HG03442 (cell line): Measurements from ENCODE around the gene EBP.
"Not testable (repeated sequence)": the region's sequence is repeated elsewhere in the genome, so short reads cannot be mapped to it uniquely, and the experiment has no call there.

Experiments
- ATAC-seq: cut with Tn5 transposase; IDR thresholded peaks from one replicate; pipeline ENCODE4 v1.9.1; 2021; ENCODE audit warnings: mild to moderate bottlenecking, moderate library complexity; ENCODE audit not compliant: unreplicated experiment

Gene EBP

GRCh38 chrX:48520976-48521352 is 644 bp upstream of the EBP start:
- no peak for ATAC-seq

- no peak for ATAC-seq
Observed at GRCh38 chrX:48522291-48522690, 683 bp downstream of the EBP start.

- no peak for ATAC-seq
Observed at GRCh38 chrX:48523682-48524081, 2.1 kb downstream of the EBP start.

- ATAC-seq = not testable (repeated sequence)
Observed at GRCh38 chrX:48525853-48526252, 4.2 kb downstream of the EBP start.

GRCh38 chrX:48530736-48531135 is 9.1 kb downstream of the EBP start:
- no peak for ATAC-seq

- ATAC-seq = no peak
Observed at GRCh38 chrX:48531358-48531959, 9.9 kb downstream of the EBP start.

GRCh38 chrX:48532161-48532560 is 10.6 kb downstream of the EBP start:
- no peak for ATAC-seq

GRCh38 chrX:48533165-48533564 is 11.6 kb downstream of the EBP start:
- ATAC-seq = no peak

- ATAC-seq = no peak
Observed at GRCh38 chrX:48538641-48539344, 17.2 kb downstream of the EBP start.

- ATAC-seq = peak; percentile 75
Observed at GRCh38 chrX:48539345-48540027, 17.9 kb downstream of the EBP start, which contains the start of gene TBC1D25. TSS of gene TBC1D25 (plus strand) at chrX:48539714. CDS start at chrX:48539798, 84 bp downstream.

GRCh38 chrX:48540028-48540375 is 18.4 kb downstream of the EBP start:
- ATAC-seq = peak; percentile 34

GRCh38 chrX:48540480-48540879 is 18.9 kb downstream of the EBP start:
- ATAC-seq = no peak

- no peak for ATAC-seq
Observed at GRCh38 chrX:48541140-48541814, 19.7 kb downstream of the EBP start.

- ATAC-seq = no peak
Observed at GRCh38 chrX:48548871-48549270, 27.3 kb downstream of the EBP start.

GRCh38 chrX:48555731-48556325 is 34.2 kb downstream of the EBP start:
- ATAC-seq = not testable (repeated sequence)

GRCh38 chrX:48558271-48558670 is 36.7 kb downstream of the EBP start:
- no peak for ATAC-seq

- ATAC-seq = no peak
Observed at GRCh38 chrX:48559636-48560035, 38.0 kb downstream of the EBP start.

GRCh38 chrX:48560056-48560455 is 38.4 kb downstream of the EBP start:
- ATAC-seq = no peak

GRCh38 chrX:48560681-48561080 is 39.1 kb downstream of the EBP start:
- ATAC-seq = no peak

- ATAC-seq = peak; percentile 49
Observed at GRCh38 chrX:48569958-48570357, 48.4 kb downstream of the EBP start.

GRCh38 chrX:48573690-48574269 is 52.2 kb downstream of the EBP start:
- peak; percentile 1 for ATAC-seq
